HG03135 (cell line): ENCODE measurements around the gene SLCO2A1.

Source experiments
- ATAC-seq: cut with Tn5 transposase; IDR thresholded peaks from one replicate; pipeline ENCODE4 v1.9.1; 2021; ENCODE audit warnings: mild to moderate bottlenecking, moderate library complexity; ENCODE audit not compliant: unreplicated experiment

Gene SLCO2A1

DNA sequence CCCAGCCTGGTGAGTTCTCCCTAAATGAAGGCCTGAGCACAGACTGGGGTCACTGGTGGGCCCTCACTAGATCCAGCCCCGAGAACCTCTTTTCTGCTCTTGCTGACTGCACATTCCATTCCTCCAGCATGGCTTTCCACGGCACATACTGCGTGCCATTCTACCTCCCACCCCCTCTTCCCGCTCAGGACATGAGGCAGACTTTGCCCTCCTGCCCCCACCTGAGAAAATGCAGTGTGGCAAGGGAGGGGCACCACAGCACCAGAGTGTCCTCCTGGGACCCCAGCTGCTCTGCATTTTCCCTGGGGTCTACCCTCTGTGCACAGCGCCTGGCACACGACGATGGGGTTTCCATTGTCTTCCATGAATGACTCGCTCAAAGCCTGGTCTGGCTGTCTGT, 6.1 kb upstream of the SLCO2A1 start:
- no peak for ATAC-seq

DNA sequence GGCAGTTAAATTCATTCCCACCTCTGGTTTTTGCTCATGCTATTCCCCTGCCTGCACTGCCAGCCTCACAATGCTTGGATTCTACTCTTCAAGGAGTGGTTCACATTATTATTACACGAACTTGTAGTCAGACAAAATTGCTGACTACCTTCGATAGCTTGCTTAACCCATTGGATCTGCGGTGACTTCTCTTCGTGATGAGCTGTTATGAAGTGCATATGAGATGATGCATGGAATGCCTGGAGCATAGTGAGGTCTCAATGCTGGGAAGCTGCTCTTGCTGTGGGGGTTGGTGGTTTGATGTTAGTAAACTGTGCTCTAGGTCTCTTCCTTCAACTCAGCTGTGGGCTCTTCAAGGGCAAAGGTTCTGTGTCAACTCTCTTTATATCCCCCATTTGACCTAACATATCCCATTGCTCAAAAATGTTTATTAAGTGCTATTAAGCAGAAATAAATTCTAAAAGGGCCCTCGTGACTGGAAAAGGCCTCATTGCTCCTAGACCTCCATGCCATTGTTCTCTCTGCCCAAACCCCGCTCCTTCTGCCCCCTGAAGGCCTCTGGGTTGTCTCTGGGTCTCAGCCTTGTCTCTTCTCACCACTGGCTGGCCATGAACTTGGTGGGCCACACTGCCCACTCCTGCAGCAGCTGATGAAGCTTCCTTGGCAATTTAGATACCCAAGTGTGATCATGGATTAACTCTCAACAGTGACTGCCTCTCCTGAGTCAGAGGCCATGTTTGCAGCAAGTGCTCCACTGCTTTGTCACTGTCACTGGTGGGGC, 4.5 kb upstream of the SLCO2A1 start:
- no peak for ATAC-seq

DNA sequence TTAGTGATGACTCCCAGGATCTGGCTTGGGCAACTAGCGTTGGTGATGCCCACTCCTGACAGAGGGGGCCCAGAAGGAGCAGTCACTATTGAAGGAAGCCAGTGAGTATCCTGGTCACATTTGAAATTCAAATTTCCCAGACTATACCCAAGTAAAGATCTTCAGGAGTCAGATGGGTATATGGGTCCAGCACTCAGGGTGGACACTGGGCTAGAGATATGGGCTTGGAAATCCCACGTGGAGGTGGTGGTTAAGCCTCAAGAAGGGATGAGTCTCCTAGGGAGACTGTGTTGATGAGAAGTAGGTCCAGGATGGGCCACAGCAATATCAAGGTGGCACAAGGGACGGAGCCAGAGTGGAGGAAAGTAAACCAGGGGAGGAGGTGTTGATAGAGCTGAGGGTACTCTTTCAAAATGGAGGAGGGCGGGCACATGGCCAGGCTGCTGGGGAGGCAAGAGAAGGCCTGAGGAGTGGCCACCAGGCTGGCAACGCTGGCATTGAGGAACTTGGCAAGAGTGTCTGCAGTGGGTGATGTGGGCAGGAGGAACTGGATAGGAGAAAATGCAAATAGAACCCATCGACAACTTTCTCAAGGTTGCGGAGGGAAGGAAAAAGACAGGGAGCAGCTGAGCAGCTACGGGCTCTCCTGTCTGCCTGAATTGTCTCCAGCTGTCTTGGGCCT, 3.7 kb upstream of the SLCO2A1 start:
- no peak for ATAC-seq

DNA sequence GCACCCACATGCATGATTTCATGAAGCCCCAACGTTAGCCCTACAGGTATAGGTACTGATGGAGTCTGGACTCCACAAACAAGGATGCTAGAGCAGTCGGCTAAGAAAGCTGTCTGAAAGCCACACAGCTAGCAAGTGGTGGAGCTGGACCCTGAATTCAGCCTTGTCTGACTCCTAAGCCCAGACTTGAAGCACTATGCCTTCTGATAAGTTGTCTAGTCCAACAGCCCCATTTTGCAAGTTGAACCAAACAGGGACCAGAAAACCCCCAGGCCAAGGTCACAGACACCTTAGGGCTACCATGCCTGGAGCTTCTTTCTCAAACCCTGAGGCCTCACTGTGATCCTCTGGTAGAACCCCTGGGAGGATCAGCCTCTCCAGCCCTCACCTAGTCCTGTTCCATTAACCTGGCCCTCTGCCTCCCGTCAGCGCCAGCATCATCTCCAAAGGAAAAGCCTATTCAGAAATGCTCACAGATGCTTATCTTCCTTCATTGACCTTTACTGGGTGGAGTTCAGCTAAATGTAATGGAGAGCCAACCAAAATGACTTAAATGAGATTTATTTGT, 1.7 kb upstream of the SLCO2A1 start:
- no peak for ATAC-seq

DNA sequence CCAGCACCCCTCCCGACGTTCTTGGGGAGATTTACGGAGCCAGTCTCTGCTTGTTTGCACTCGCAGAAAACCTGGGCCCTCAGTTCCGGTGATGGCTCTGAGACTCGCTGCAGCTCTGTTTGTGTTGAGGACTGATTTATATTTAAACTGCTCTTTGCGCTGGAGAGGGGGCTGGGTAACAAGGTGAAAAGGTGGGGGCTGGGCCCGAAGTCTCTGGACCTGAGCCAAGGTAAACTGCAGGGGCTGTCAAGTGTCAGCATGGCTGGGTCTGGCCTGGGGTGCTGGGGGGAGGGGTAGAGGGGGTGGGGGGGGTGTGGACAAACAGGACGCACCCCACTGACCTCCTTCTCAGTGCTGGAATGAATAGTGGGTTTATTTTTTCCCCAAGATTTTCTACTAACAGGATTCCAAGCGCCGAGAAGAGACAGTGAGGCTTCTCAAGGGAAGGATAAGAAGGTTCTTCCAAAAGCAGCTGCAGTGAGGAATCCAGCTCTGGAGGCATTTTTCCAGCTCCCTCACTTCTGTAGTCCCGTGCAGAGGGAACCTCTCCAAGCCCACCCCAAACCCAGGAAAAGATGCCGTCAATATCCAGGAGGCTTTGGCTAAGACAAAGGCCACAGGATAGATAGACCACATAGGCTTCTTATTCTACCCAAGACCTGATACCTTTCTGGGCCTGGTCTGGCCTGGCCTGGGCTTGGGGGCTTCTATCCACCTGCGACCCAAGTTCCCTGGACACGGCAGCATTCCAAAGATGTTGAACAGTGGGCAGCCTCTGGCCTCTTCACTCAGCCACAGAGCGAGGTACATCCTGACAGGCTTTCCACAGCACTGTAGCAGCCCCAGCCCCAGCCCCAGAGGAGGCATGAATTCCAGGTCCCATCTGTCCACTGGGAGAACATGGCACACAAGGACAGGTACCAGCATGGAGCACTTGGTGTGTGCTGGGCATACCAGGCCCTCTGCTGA, 938 bp upstream of the SLCO2A1 start:
- ATAC-seq: no peak

DNA sequence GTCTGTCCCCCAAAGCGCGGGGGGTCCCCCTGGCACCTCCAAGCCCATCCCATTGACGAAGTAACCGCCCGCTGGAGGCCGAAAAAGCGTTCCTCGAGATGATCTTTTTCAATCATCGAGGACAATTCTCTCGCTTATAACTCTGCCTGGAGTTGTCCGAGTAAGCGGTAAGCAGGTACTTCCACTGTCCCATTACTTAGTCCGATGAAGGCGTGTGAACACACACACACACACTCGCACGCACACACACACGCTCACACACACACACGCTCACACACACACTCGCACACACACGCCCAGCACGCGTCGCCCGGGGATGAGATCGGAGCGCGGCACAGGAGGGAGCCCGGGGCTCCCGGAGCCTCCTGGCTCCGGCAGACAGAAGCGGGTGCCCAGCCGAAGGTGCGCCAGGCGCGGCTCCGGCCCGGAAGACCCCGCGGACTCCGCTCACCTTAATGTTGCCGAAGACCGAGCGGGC, 430 bp downstream of the SLCO2A1 start:
- ATAC-seq: no peak

DNA sequence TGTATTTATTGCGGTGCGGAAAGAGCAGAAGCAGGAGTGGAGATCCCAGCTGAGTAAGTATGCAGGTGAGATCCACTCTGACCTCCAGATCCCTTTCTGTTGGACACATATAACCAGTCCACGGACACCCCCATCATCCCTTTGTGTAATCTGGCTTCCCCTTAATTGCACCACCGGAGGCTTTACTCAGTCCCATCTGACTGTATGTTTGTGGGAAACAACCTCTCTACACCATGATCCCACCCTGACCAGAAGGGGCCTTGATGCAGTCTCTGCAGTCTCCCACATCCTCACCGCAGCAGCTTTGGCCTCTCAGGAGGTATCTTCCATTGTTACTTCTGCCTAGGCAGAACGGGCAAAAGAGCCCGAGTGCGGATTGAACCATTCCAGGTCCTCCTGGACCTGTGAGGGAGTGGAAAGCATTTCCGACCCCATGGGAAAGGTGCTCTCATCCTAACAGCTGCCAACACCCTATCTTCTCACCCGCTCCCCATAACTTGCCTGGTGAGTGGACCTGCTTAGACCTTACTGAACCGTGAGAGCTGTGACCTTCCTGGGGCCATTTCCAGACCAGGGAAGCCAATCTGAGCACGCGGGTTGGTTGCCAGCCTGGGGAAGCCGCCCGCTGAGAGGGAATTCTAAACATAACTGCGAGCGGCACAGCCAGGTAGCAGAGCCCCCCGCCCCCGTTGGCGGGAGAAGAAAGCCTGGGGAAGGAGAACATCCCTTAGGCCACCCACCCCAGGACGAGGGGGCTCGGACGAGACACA, 1.1 kb downstream of the SLCO2A1 start:
- no peak for ATAC-seq

DNA sequence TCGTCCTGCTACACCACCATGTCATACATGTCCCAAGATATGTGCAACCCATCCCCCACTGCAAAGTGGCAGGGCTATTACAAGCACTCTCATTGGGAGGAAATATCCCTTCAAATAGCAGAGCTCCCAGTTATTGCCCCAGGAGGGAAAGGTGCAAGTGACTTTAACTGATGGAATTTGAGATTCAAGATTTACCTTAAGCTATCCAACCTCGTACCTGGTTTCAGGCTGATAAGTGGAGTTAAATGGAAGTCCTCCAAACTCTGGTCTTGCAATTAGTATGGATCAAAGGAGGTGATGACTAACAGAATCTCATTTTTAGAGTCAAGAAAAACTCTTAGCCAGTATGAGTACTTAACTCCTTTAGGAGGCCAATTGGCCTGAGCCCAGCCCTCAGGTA, 2.1 kb downstream of the SLCO2A1 start:
- no peak for ATAC-seq

DNA sequence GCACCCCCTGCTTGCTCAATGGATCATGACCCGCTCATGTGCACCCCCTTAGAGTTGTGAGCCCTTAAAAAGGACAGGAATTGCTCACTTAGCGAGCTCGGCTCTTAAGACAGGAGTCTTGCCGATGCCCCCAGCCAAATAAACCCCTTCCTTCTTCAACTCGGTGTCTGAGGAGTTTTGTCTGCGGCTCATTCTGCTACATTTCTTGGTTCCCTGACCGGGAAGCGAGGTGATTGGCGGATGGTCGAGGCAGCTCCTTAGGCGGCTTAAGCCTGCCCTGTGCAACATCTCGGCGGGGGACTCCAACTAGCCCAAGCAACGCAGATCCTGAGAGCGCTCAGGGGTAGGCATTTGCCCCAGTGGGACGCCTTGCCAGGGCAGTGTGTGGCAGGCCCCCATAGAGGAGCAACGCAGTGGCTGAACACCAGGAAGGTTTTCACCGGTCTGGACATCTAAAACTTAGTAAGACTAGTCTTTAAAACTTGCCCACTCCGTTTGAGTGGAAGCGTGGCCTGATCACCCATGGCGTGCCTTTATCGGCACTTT, 9.5 kb downstream of the SLCO2A1 start:
- ATAC-seq: no peak

DNA sequence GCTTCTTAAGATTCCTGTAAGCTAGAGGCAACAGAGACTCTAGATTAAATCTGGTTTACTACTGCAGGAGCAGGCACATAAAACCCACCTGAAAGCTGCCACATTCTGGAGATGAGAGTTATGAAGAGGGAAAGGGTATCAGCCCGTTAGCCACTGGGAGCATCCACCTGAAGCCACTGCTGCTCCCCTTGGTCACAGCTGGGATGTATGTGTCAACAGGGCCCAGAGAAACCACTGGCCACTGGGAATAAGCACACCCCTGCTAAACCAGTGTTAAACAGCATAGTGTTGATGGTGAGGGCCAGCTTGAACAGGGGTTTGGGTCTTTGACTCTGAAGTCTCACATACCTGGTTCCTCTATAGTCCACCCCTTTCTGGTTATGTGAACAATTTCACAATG, 10.9 kb downstream of the SLCO2A1 start:
- ATAC-seq: no peak

DNA sequence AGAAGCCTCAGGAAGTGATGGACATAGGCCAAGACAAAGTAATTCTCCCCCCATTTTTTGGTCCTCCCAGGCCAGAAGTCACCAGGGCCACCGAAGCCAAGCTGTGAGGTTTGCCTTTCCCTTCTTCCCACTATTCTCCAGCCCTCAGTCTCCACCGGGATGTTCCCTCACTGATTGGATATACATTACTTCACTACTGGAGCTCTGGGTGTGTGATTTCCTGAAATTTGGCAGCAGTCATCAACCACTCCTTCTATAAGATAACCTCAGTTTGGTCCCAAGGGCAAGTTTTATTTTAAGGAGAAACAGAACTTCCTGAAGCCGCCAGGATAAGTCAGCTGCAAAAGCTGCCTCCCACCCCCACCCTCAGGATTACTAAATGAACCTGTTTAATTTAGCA, 11.3 kb downstream of the SLCO2A1 start:
- ATAC-seq: no peak

DNA sequence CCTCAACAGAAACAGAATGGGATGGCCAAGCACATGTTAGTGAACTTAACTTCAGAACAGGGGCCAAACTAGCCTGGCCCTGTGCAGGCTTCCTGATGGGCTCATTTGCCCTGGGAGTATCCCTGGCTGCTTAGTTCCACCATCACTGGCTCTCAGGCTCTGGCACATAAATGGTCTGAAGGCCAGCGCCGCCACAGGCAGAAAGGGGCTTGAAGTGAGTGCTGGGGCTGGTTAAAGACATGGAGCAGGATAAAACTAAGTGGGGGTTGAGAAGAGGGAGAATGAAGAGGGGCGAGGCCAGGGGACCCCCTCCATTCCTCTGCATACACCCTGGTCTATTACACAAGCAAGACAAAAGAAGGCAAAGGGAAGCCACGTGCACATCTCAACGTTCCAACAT, 12.2 kb downstream of the SLCO2A1 start:
- no peak for ATAC-seq

DNA sequence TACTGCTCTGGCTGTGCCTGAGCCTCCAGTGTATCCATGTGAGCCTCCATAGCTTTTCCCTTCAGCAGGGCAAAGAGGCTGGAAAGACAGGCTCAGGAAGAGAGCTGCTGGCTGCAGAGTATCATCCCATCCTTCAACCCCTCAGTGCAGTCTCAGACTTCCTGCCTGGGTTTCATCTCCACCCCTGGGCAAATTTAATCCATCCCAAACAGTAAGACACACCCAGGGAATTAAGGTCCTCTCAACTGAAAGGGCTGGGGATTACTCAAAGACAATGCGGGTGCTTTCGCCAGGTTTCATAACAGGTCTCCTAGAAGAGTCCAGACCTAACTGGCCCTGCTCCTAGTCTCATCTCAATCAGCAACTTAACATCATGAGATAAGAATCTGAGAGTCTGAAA, 15.5 kb downstream of the SLCO2A1 start:
- ATAC-seq: no peak

DNA sequence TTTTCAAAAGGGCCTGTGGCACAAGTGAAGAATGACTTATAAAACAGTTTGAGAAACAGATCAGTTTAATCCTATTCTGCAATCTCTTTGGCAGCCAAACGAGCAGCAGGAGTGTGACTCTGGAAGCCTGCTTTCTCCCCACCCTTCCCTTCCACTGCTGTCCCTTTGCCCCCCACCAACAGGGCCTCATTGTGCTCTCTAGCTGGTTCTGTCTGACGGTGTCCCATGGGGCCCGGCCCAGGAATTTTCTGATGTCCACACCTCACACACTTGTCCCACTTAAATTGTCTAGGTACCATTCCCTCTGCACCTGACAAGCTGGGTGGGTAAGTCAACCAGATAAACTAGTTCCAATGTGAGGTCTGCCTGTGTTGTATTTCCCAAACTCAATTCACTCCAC, 16.4 kb downstream of the SLCO2A1 start:
- ATAC-seq: no peak

DNA sequence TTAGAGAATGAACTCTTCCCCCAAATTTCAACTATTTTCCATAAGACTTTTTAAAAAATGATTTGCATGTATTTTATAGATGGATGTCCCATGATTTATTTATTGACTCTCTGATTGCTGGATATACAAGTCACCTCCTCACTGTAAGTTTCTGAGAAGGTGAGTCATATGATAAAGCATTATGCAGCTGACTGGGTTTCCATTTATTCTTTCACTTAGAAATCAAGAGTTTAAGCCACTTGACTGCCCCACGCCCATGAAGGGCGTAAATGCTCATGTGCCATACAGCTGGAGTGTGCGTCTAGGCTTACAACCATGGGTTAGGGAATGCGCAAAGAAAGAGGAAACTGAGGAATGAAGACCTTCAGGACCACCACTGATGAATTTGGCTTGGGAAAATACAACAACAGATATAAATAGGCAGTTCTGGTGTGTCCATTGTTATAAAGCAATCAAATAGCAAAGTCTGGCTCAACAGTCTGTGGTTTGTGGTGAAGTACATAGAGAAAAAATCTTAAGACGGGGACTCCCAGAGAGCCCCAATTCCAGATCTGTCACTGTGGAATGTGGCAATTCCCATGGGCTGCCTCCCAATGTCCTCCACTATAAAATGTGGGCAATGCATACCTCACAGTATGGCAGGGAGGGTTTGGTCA, 20.3 kb downstream of the SLCO2A1 start:
- ATAC-seq: no peak

DNA sequence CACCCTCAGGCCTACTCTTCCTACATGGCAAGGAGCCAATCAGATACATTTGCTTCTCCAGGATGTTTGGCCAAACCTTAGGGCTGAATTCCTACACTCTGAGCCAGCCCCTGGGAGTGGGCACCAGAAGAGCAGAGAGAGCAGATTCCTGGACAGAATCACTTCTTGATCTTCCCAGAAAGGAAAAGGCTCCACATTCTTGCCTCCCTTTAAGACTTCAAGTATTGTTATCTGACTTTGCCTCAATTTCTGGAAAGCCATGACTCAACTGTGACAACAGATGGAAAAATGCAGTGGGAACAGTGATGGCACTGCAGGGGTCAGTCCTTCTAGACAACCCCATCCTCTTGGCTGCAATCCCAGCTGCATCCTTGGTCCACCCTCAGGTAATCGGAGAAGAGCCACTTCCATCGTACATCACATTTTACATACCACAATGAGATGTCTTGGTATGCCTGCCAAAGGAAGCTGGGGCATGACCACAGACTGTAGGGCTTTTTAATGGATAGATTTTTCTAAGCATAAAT, 21.0 kb downstream of the SLCO2A1 start:
- ATAC-seq: no peak

DNA sequence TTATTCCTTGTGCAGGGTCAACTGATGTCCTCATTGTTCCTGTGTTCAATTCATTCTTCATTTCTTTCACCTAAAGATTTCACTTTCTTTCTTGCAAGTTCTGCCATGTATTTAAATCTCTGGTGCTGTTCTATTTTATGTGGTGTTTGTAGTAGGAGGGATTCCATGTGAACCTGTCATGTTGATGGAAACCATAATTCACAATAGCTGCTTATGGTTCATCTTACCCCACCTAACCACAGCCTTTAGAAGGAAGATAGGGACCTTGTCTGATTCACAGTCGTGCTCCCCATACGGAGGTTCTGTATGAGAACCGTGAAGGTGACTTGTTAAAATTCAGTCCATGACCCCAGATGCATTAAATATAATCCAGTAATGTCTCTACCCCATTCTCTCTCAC, 21.9 kb downstream of the SLCO2A1 start:
- ATAC-seq: no peak

DNA sequence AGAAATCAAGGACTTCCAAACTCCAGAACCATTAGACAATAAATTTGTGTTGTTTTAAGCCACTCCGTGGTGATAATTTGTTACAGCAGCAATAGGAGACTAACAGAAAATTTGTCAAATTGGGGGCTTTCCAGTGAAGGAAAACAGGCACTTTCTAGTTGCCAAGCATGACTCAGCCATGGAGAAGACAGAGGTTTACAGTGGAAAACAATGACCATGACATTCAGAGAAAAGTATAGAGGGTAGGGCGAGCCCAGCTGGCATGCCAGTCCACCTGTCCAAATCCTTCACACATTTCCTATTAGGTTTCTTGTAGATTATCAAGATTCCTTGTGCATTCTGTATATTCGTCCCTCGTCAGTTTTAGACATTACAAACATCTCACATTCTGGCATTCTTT, 24.9 kb downstream of the SLCO2A1 start:
- ATAC-seq: no peak

DNA sequence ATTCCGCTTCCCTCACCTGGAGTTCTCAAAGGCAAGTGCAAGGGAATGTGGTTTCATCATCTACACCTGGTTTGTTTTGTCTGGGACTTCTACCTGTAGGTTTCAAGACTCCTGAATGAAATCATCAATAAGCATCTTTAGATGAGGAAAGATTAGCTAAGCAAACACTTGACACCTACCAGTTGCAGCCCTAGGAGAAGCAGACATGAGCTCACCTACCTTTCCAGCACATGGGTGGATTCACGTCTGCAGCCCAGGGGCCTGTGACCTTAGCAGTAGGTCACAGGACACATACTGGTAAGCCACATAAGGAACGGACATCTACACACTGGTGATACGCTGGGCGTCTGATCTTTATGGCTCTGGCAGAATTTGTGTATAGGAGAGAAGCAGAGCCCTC, 26.7 kb downstream of the SLCO2A1 start:
- ATAC-seq: no peak
